ENCODE results near the gene FAM177A1. TPM values are rescaled to one million over a fixed set of nuclear protein-coding genes. Genes with fewer than 3 reads are reported as not detected.

The FAM177A1 gene
- total and polyA plus RNA-seq, 4 donors = 12.8 to 69.5 (median 39.4) TPM

DNA sequence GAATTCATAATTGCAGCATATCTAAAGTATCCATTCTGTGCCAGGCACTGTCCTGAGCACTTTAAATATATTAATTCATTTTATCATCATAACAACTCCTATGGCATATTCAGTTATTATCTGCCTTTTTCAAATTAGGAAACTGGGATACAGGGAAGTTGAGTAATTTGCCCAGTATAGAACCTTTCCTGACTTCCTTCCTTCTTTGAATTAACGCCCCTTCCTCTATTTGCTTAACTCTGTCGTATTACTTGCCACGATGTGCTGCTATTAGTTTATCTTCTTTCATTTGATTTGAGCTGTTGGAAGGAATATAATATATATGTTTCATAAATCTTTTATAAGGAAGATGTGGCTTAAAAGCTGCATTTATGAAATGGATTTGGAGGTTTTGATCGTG lies 25.4 kb upstream of the FAM177A1 start (continued):
- TF ChIP-seq, protein P1, sequence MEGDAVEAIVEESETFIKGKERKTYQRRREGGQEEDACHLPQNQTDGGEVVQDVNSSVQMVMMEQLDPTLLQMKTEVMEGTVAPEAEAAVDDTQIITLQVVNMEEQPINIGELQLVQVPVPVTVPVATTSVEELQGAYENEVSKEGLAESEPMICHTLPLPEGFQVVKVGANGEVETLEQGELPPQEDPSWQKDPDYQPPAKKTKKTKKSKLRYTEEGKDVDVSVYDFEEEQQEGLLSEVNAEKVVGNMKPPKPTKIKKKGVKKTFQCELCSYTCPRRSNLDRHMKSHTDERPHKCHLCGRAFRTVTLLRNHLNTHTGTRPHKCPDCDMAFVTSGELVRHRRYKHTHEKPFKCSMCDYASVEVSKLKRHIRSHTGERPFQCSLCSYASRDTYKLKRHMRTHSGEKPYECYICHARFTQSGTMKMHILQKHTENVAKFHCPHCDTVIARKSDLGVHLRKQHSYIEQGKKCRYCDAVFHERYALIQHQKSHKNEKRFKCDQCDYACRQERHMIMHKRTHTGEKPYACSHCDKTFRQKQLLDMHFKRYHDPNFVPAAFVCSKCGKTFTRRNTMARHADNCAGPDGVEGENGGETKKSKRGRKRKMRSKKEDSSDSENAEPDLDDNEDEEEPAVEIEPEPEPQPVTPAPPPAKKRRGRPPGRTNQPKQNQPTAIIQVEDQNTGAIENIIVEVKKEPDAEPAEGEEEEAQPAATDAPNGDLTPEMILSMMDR (IDR thresholded peaks at IDR 0.05; ENCODE audit: low read depth, low read length, missing input control) = no peak
- TF ChIP-seq RXRA (IDR thresholded peaks at IDR 0.05) = no peak
- TF ChIP-seq, protein P2, sequence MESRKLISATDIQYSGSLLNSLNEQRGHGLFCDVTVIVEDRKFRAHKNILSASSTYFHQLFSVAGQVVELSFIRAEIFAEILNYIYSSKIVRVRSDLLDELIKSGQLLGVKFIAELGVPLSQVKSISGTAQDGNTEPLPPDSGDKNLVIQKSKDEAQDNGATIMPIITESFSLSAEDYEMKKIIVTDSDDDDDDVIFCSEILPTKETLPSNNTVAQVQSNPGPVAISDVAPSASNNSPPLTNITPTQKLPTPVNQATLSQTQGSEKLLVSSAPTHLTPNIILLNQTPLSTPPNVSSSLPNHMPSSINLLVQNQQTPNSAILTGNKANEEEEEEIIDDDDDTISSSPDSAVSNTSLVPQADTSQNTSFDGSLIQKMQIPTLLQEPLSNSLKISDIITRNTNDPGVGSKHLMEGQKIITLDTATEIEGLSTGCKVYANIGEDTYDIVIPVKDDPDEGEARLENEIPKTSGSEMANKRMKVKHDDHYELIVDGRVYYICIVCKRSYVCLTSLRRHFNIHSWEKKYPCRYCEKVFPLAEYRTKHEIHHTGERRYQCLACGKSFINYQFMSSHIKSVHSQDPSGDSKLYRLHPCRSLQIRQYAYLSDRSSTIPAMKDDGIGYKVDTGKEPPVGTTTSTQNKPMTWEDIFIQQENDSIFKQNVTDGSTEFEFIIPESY (IDR thresholded peaks at IDR 0.05) = no peak

DNA sequence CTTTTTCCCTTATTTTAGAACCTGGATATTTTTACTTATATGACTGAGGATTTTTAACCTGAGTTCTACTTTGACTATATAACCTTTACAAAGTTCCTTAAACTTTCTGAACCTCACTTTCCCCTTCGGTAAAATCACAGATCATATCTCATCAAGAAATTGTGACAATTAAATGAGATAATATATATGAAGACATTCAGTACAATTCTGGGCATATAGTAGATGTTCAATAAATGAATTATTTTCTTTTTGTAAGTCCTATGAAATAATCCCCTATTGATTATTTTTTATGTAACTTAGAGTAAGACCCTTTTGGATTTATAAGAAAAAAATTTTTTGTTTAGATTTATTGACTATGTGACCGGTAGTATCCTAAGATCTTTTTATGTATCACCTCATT lies 17.6 kb upstream of the FAM177A1 start:
- Histone ChIP-seq H3K4me3 (ENCODE audit: low read depth in 1 of 3, low read length in 3 of 3) (no peak overlapping the region), H3K36me3 (ENCODE audit: control insufficient read depth in 4 of 4, insufficient read depth in 3 of 4, low read depth in 1 of 4, low read length in 3 of 4) (peaks cover 11 to 36% (median 30%) of the 10 kb centered on the region in 4 donors), H3K9ac (ENCODE audit: low read depth in 1 of 2, low read length in 2 of 2) (no peak overlapping the region), H3K4me1 (ENCODE audit: control insufficient read depth in 4 of 4, insufficient read depth in 4 of 4, low read length in 3 of 4) (peaks cover 0 to 2% (median 0%) of the 10 kb centered on the region in 4 donors), H3K27me3 (ENCODE audit: control insufficient read depth in 4 of 4, insufficient read depth in 4 of 4, low read length in 3 of 4) (no peaks in the 10 kb centered on the region), H3K9me3 (ENCODE audit: control insufficient read depth in 4 of 4, low read length in 3 of 4) (no peaks in the 10 kb centered on the region), H3K27ac (ENCODE audit: low read depth in 1 of 2, low read length in 2 of 2) (no peak overlapping the region)
- no peak for TF ChIP-seq GABPA (IDR thresholded peaks at IDR 0.05 in 1 of 2, conservative IDR thresholded peaks at IDR 0.05 in 1 of 2)
- no peak for TF ChIP-seq EGR1 (IDR thresholded peaks at IDR 0.05; ENCODE audit: low read depth in 2 of 2)
- DNase-seq (ENCODE audit: low spot score) = no peak
- WGBS = 98% methylated on average over 2 of the region's 2 CpGs

DNA sequence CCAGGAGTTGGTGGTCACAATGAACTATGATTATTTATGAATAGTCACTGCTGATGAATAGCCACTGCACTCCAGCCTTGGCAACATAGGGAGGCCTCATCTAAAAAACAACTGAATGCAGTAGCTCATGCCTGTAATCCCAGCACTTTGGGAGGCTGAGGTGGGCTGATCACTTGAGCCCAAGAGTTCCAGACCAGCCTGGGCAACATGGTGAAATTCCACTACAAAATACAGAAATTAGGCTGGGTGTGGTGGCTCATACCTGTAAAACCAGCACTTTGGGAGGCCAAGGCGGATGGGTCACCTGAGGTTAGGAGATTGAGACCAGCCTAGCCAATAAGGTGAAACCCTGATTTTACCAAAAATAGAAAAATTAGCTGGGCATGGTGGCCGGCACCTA lies 13.5 kb upstream of the FAM177A1 start:
- DNase-seq (ENCODE audit: low spot score) = no peak
- TF ChIP-seq, protein P2 (IDR thresholded peaks at IDR 0.05) = no peak
- TF ChIP-seq TAF1 (conservative IDR thresholded peaks at IDR 0.05) (no peak), NR2F2 (IDR thresholded peaks at IDR 0.05) (no peak), SP1 (IDR thresholded peaks at IDR 0.05) (no peak)
- TF ChIP-seq, protein P3, sequence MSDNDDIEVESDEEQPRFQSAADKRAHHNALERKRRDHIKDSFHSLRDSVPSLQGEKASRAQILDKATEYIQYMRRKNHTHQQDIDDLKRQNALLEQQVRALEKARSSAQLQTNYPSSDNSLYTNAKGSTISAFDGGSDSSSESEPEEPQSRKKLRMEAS (IDR thresholded peaks at IDR 0.05) = no peak
- Histone ChIP-seq H3K9me3 (ENCODE audit: control insufficient read depth in 4 of 4, low read length in 3 of 4) (peaks cover 0 to 4% (median 2%) of the 10 kb centered on the region in 4 donors), H3K27me3 (ENCODE audit: control insufficient read depth in 4 of 4, insufficient read depth in 4 of 4, low read length in 3 of 4) (no peaks in the 10 kb centered on the region), H3K27ac (ENCODE audit: low read depth in 1 of 2, low read length in 2 of 2) (no peak overlapping the region), H3K4me3 (ENCODE audit: low read depth in 1 of 3, low read length in 3 of 3) (no peak overlapping the region), H3K9ac (ENCODE audit: low read depth in 1 of 2, low read length in 2 of 2) (no peak overlapping the region), H3K4me1 (ENCODE audit: control insufficient read depth in 4 of 4, insufficient read depth in 4 of 4, low read length in 3 of 4) (peaks cover 0 to 5% (median 3%) of the 10 kb centered on the region in 4 donors), H3K36me3 (ENCODE audit: control insufficient read depth in 4 of 4, insufficient read depth in 3 of 4, low read depth in 1 of 4, low read length in 3 of 4) (peaks cover 8 to 24% (median 22%) of the 10 kb centered on the region in 4 donors)
- 100% methylated on average over 2 of the region's 2 CpGs for WGBS

Data from liver (tissue), 9 donors.